HCT116 (cell line): Measurements from ENCODE around the gene PRPF40A. TPM values are rescaled to one million over a fixed set of nuclear protein-coding genes. Genes with fewer than 3 reads are reported as not detected.

Experiments used
- ATAC-seq: fragments of 200-7000 bp; cut with Tn5 transposase; 2 replicates; pipeline ENCODE4 v1.9.1; 2020; ENCODE audit warnings: mild to moderate bottlenecking, moderate library complexity
- BruUV-seq: library from RNA; stranded (reverse); fragments of 400-500 nt; replicated peaks from 2 replicates; lab custom pipeline; 2021; lab: Mats Ljungman, UMichigan
- CTCF ChIA-PET: fragments of 300-600 bp; sonication (Branson Sonifier 250); formaldehyde crosslinking; loops from one replicate; lab custom pipeline; 2021; ENCODE audit warnings: antibody characterized with exemption; lab: Charles Lee
- POLR2A ChIA-PET: fragments of 300-600, 350-600 bp; sonication (Branson Sonifier 250); formaldehyde crosslinking; loops from one replicate; lab custom pipeline; 2021; ENCODE audit warnings: antibody characterized with exemption; lab: Charles Lee
- RAD21 ChIA-PET, 2 experiments: fragments of 300-600 bp; sonication (Branson Sonifier 250); formaldehyde crosslinking; loops; one replicate each; lab custom pipeline; 2023; ENCODE audit warnings: low total read pairs in 2 of 2; ENCODE audit not compliant: uncharacterized antibody in 2 of 2, unreplicated experiment in 2 of 2, low non-redundant PET in 1 of 2; lab: Charles Lee
- DNase-seq: peaks from one replicate; pipeline ENCODE4 v3.0.0-alpha.2; 2010; ENCODE audit warnings: low read depth, low spot score
- H2AFZ ChIP-seq: fragments of 200-600 bp; shearing (Covaris generic), sonication (generic); 2 replicates; pipeline ENCODE4 v1.6.1; 2017; ENCODE audit warnings: low read depth, mixed run types, mixed read lengths, antibody characterized with exemption, low read length; ENCODE audit not compliant: poor library complexity, severe bottlenecking
- H3K27ac ChIP-seq: 2 replicates; pipeline ENCODE4 v1.5.1; 2012; ENCODE audit warnings: low read depth, low read length
- H3K27me3 ChIP-seq: fragments of 200-600 bp; sonication (generic); 2 replicates; pipeline ENCODE4 v1.6.1; 2016; ENCODE audit warnings: mixed run types, low read length, mixed read lengths; ENCODE audit not compliant: insufficient read depth
- H3K36me3 ChIP-seq, 2 experiments: fragments of 200-500 bp in 1 of 2; fragments of 200-600 bp in 1 of 2; sonication (Bioruptor generic) in 1 of 2; sonication (generic) in 1 of 2; 2 replicates each; pipeline versions ENCODE4 v1.5.1 to v1.6.1; 2014 to 2016; ENCODE audit warnings: low read length in 2 of 2, inconsistent platforms in 1 of 2, mixed read lengths in 1 of 2, mixed run types in 1 of 2; ENCODE audit not compliant: insufficient read depth in 2 of 2, control insufficient read depth in 1 of 2
- H3K4me1 ChIP-seq, 2 experiments: fragments of 200-600 bp in 1 of 2; sonication (generic) in 1 of 2; 2 replicates each; pipeline versions ENCODE4 v1.5.1 to v1.6.1; 2012 to 2017; ENCODE audit warnings: low read length in 2 of 2, inconsistent platforms in 1 of 2, mild to moderate bottlenecking in 1 of 2, mixed read lengths in 1 of 2, mixed run types in 1 of 2, moderate library complexity in 1 of 2; ENCODE audit not compliant: insufficient read depth in 2 of 2, control insufficient read depth in 1 of 2
- H3K4me2 ChIP-seq: fragments of 200-600 bp; sonication (generic); 2 replicates; pipeline ENCODE4 v1.6.1; 2017; ENCODE audit warnings: mixed run types, low read length, mixed read lengths
- H3K4me3 ChIP-seq, 2 experiments: fragments of 200-600 bp in 1 of 2; sonication (generic) in 1 of 2; replicated peaks in 1 of 2; 2 replicates each; pipeline ENCODE4 v1.5.1; 2011 to 2016; ENCODE audit warnings: low read length in 2 of 2, control low read depth in 1 of 2, low read depth in 1 of 2, mild to moderate bottlenecking in 1 of 2, mixed read lengths in 1 of 2, mixed run types in 1 of 2
- H3K79me2 ChIP-seq: fragments of 200-600 bp; sonication (generic); 2 replicates; pipeline ENCODE4 v1.6.1; 2017; ENCODE audit warnings: mild to moderate bottlenecking, mixed run types, low read length, moderate library complexity, mixed read lengths; ENCODE audit not compliant: insufficient read depth
- H3K9ac ChIP-seq: fragments of 200-600 bp; sonication (generic); 2 replicates; pipeline ENCODE4 v1.6.1; 2016; ENCODE audit warnings: low read length, mixed read lengths
- H3K9me2 ChIP-seq: fragments of 200-600 bp; sonication (generic), shearing (Covaris generic); 2 replicates; pipeline ENCODE4 v1.6.1; 2017; ENCODE audit warnings: mixed run types, mild to moderate bottlenecking, moderate library complexity; ENCODE audit not compliant: insufficient read depth
- H3K9me3 ChIP-seq, 2 experiments: fragments of 200-500 bp in 1 of 2; fragments of 200-600 bp in 1 of 2; sonication (Bioruptor generic) in 1 of 2; sonication (generic) in 1 of 2; 2 replicates each; pipeline ENCODE4 v1.6.1; 2014 to 2017; ENCODE audit warnings: low read length in 2 of 2, mixed read lengths in 2 of 2, inconsistent platforms in 1 of 2, low read depth in 1 of 2, mild to moderate bottlenecking in 1 of 2, mixed run types in 1 of 2, moderate library complexity in 1 of 2; ENCODE audit not compliant: control insufficient read depth in 1 of 2, insufficient read depth in 1 of 2
- H4K20me1 ChIP-seq: fragments of 200-600 bp; sonication (generic), shearing (Covaris generic); 2 replicates; pipeline ENCODE4 v1.6.1; 2017; ENCODE audit warnings: mixed run types, mild to moderate bottlenecking, moderate library complexity; ENCODE audit not compliant: insufficient read depth
- SP1 ChIP-seq: IDR thresholded peaks from 2 replicates; pipeline ENCODE4 v1.6.1; 2012; ENCODE audit warnings: low read depth
- intact Hi-C: fragments of 100-400 bp; cut with micrococcal nuclease; formaldehyde crosslinking; loops from 2 replicates; pipeline ENCODE4 v1.10.0; 2022
- total RNA-seq: library from RNA; stranded (reverse); gene quantifications from one replicate; pipeline ENCODE4 v1.2.1, GENCODE V29; 2021; ENCODE audit not compliant: unreplicated experiment

PRPF40A gene
- total RNA-seq, 1 experiment from 2014 or later, result 171 TPM

- H3K27me3 ChIP-seq, result no peaks in the 10 kb centered on the region
- no peaks in the 10 kb centered on the region for H3K36me3 ChIP-seq
- no peaks in the 10 kb centered on the region for H3K9me3 ChIP-seq
- no peak overlapping the region for H2AFZ ChIP-seq
- H3K4me3 ChIP-seq, result no peak overlapping the region
- TF ChIP-seq SP1, result no peak
- POLR2A ChIA-PET, result no interaction called here
- no peak for DNase-seq
- BruUV-seq, result no TSS peak
- H3K4me2 ChIP-seq, result no peak overlapping the region
- CTCF ChIA-PET, result no interaction called here
- intact Hi-C loops, result no loop called here
- ATAC-seq, result no peak
- no peaks in the 10 kb centered on the region for H3K9me2 ChIP-seq
- H3K79me2 ChIP-seq, result no peaks in the 10 kb centered on the region
- 0 out of 2 replicates have a peak, but pooled peaks cover 5% of the 10 kb centered on the region for H4K20me1 ChIP-seq
- RAD21 ChIA-PET, result no interaction called here
- H3K4me1 ChIP-seq, result peaks cover 0 to 14% of the 10 kb centered on the region in 2 experiments; a peak in 2 of 4 replicates
- no peak overlapping the region for H3K27ac ChIP-seq
- H3K9ac ChIP-seq, result no peak overlapping the region
These were observed 114.5 kb downstream of the PRPF40A start for GRCh38 chr2:152602750-152603149.

Other genes with a start within 250 kb of the PRPF40A start
- 37.8 TPM for gene ARL6IP6, start 1.2 kb upstream of the PRPF40A start, total RNA-seq